Neural crest cell (in vitro differentiated cells): ENCODE data around the gene HMGN1. TPM values are rescaled to one million over a fixed set of nuclear protein-coding genes. Genes with fewer than 3 reads are reported as not detected.
A peak's percentile ranks its signal among the peaks of the same experiment; 100 is the strongest.

Experiments
- DNase-seq: peaks from one replicate; pipeline ENCODE4 v3.0.0; 2021; ENCODE audit warnings: low read depth, mixed read lengths, low spot score
- H3K27ac Mint-ChIP-seq: one replicate; pipeline ENCODE4 v1.8.0; 2021; ENCODE audit warnings: mild to moderate bottlenecking, mixed read lengths; ENCODE audit not compliant: unreplicated experiment
- H3K27me3 Mint-ChIP-seq: 2 replicates; pipeline ENCODE4 v1.8.0; 2021; ENCODE audit warnings: low read depth, mild to moderate bottlenecking, mixed read lengths
- H3K36me3 Mint-ChIP-seq: 2 replicates; pipeline ENCODE4 v1.8.0; 2021; ENCODE audit warnings: low read depth, mild to moderate bottlenecking, mixed read lengths
- H3K4me1 Mint-ChIP-seq: 2 replicates; pipeline ENCODE4 v1.8.0; 2021; ENCODE audit warnings: mixed read lengths
- H3K4me3 Mint-ChIP-seq: one replicate; pipeline ENCODE4 v1.8.0; 2021; ENCODE audit warnings: mild to moderate bottlenecking, mixed read lengths
- H3K9me3 Mint-ChIP-seq: 2 replicates; pipeline ENCODE4 v1.8.0; 2021; ENCODE audit warnings: mixed read lengths
- total RNA-seq: library from RNA; stranded (reverse); gene quantifications from 2 replicates; pipeline ENCODE4 v1.2.1, GENCODE V29; 2021
- TF ChIP-seq, protein P1 (sequence below): fragments of 200-600 bp; sonication (generic); conservative IDR thresholded peaks from 2 replicates; pipeline ENCODE4 v1.5.0; 2021; ENCODE audit warnings: antibody characterized with exemption, mild to moderate bottlenecking

The HMGN1 gene
- total RNA-seq, 1 donor from 2014 or later: 589 TPM

DNA sequence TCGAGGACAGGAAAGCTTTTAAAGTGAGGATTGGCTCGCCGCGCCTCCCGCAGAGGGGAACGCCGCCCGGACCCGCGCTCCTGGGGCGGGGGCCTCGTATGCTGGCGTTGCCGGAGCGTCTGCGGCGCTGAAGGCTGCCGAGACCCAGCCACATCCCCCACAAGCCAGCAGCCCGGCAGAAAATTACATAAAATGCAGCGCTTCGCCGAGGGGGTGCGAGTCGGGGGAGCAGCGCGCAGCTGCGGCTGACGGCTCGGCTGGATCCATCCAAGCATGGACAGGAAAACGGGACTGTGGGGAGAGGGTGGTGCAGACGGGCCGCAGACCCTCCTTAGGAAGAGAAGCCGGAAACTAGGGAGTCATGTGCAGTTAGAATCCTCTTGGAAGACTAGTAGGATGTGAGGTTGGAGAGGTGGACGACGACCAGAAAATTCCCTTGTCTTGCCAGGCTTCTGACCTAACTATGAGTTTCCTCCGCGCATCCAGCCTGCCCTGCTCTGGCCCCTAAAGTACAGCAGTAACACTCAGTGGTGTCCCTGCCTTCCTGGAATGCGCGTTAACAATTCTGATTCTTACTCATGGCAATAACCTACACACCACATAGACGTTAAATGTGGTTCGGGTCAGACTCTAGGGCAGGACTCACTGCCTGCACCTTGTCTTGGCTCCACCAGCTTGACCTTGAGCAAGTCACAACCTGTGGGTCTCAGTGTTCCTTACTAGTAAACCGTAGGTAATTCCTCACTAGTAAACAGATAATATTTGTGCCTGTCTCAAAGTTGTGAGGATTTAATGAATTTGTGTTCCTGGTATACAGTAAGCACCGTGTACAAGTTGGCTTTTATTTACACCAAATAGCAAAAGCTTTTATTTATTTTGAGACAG is 34.5 kb downstream of the HMGN1 start:
- Mint-ChIP-seq H3K4me1 (peaks cover 22% of the 10 kb centered on the region), H3K9me3 (no peaks in the 10 kb centered on the region), H3K4me3 (peak overlapping the region; percentile 95), H3K27me3 (no peaks in the 10 kb centered on the region), H3K36me3 (peaks cover 11% of the 10 kb centered on the region), H3K27ac (peak overlapping the region; percentile 98)
- DNase-seq: no peak
- TF ChIP-seq, protein P1, sequence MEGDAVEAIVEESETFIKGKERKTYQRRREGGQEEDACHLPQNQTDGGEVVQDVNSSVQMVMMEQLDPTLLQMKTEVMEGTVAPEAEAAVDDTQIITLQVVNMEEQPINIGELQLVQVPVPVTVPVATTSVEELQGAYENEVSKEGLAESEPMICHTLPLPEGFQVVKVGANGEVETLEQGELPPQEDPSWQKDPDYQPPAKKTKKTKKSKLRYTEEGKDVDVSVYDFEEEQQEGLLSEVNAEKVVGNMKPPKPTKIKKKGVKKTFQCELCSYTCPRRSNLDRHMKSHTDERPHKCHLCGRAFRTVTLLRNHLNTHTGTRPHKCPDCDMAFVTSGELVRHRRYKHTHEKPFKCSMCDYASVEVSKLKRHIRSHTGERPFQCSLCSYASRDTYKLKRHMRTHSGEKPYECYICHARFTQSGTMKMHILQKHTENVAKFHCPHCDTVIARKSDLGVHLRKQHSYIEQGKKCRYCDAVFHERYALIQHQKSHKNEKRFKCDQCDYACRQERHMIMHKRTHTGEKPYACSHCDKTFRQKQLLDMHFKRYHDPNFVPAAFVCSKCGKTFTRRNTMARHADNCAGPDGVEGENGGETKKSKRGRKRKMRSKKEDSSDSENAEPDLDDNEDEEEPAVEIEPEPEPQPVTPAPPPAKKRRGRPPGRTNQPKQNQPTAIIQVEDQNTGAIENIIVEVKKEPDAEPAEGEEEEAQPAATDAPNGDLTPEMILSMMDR: peak; percentile 3

DNA sequence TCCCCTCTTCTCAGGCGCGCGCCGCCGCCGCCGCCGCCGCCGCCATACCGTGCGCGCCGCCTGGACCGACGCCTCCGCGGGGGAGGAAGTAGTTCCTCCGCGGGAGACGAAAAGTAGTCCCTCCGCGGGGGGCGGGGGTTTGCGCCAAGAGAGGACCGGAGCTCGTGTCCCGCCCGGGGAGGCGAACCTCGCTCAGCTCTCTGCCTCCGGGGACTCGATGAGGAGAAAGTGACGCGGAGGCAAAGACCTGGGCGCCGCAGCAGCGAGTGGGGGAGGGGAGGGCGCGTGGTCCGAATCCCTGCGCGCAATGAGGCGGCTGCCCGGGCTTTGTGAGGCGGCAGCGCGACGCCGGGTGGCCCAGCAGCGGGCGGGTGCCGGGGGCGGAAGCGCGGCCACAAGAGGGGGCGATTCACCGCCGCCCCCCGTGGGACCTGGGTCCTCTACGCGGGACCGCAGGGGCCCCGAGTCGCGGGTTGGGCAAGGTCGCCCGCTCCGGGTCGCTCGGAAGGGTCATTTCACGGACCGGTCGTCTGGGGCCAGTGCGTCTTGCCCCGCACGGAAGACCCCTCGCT is 35.2 kb downstream of the HMGN1 start, which contains the start of gene BRWD1:
BRWD1 (minus strand) TSS at position 62 of the 572 bp plus-strand sequence. CDS start 141 bp downstream, outside the sequence.
- Mint-ChIP-seq H3K4me1 (peaks cover 24% of the 10 kb centered on the region), H3K9me3 (no peaks in the 10 kb centered on the region), H3K4me3 (peak within 1 kb of the TSS; percentile 95), H3K36me3 (peaks cover 12% of the 10 kb centered on the region), H3K27ac (peak within 1 kb of the TSS; percentile 100), H3K27me3 (no peaks in the 10 kb centered on the region)
- TF ChIP-seq, protein P1: peak; percentile 49
- DNase-seq: peak; percentile 78

DNA sequence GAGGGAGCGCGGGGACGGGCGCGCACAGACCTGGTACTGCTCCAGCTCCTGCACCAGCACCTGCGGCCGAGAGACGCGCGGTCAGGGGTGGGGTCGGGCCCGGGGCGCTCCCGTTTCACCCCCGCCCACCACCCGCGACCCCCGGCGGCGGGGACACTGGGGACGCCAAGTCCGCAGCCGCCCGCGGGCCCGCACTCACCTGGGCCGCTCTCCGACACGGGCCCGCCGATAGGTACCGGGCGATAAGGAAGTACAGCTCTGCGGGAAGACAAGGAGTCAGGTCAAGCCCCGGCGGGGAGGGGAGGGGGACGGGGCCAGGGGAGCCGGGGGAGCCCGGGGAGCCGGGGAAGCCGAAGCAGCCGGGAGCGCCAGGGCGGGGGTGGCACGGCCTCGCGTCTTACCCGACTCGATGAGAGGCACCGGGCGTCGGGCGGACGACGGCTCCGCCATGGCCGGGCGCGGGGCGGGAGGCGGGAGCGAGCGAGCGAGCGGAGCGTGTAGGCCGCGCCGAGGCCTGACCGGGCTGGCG is 35.8 kb downstream of the HMGN1 start:
- no peak for DNase-seq
- peaks cover 14% of the 10 kb centered on the region for H3K36me3 Mint-ChIP-seq
- H3K27me3 Mint-ChIP-seq: no peaks in the 10 kb centered on the region
- no peak overlapping the region for H3K27ac Mint-ChIP-seq
- TF ChIP-seq, protein P1: no peak
- H3K9me3 Mint-ChIP-seq: no peaks in the 10 kb centered on the region
- H3K4me1 Mint-ChIP-seq: peaks cover 26% of the 10 kb centered on the region
- peak overlapping the region; percentile 95 for H3K4me3 Mint-ChIP-seq

DNA sequence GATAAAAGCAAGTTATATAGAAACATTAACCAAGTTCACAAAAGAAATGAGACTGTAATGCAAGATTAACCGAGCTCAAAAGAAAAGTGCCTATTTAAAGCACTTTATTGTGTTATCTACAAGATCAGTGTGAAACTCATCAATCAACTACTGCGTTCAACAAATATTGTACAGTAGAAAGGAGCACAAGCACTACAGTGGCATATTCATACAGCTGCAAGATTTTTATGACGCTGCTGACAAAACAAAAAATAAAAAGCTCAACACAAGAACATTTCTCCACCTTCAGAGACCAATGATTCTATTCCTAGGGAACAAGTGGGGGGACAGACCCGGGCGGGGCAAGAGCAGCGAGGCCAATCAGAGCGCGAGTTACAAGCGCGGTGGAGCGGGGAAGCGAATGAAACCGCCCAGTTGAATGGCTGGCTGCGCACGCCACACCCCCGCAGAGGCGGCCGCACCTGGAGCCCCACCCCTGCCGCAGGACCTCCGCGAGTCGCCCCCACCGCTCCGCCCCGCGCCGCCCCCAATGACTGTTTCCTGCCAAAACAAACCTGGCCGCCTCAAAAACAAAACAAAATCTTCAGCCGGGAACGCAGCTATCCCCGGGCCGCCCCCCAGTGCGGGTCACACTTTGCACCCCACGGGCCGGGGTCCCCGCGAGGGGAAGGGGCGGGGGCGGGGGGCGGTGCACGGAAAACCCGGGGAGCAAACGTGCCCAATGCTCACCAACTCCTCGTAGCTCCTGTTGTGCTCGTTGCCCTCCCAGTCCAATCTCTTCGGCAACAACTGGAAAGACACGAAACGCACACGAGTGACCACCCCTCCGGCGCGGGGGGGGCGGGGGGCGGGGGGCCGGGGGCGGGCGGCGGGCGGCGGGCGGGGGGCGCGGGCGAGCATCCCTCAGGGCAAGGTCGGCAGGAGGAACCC is 36.5 kb downstream of the HMGN1 start:
- peak; percentile 92 for DNase-seq
- Mint-ChIP-seq H3K4me3 (peak overlapping the region; percentile 91), H3K27ac (no peak overlapping the region), H3K4me1 (peaks cover 26% of the 10 kb centered on the region), H3K36me3 (peaks cover 14% of the 10 kb centered on the region), H3K9me3 (no peaks in the 10 kb centered on the region), H3K27me3 (no peaks in the 10 kb centered on the region)
- TF ChIP-seq, protein P1: no peak

DNA sequence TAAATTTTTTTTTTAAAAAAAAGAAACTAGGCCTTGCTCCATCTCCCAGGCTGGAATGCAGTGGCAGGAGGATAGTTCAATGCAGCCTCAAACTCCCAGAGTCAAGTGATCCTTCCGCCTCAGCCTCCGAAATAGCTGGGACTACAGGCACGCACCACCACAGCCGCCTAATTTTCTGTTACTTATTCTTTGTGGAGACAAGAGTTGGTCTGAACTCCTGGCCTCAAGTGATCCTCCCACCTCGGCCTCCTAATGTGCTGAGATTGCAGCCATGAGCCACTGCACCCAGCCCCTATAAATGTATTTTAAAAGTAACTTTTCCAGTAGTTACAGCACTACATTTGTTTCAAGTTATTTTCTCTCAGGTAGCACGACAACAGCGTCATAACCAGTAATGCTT is 37.7 kb downstream of the HMGN1 start:
- H3K36me3 Mint-ChIP-seq: peaks cover 16% of the 10 kb centered on the region
- peak overlapping the region; percentile 59 for H3K4me3 Mint-ChIP-seq

More for the DNA sequence above, 37.7 kb downstream of the HMGN1 start:
- no peaks in the 10 kb centered on the region for H3K9me3 Mint-ChIP-seq
- H3K4me1 Mint-ChIP-seq: peaks cover 26% of the 10 kb centered on the region
- no peaks in the 10 kb centered on the region for H3K27me3 Mint-ChIP-seq
- H3K27ac Mint-ChIP-seq: no peak overlapping the region
- TF ChIP-seq, protein P1: no peak
- no peak for DNase-seq
